Activated effector memory CD4-positive, alpha-beta T cell treated with Interleukin-2 at 50 U/mL for 16 hours (primary cell): ENCODE data around the gene SRM.

Experiments used
- DNase-seq: peaks from one replicate; pipeline ENCODE4 v3.0.0-alpha.2; 2020

The SRM gene

DNA sequence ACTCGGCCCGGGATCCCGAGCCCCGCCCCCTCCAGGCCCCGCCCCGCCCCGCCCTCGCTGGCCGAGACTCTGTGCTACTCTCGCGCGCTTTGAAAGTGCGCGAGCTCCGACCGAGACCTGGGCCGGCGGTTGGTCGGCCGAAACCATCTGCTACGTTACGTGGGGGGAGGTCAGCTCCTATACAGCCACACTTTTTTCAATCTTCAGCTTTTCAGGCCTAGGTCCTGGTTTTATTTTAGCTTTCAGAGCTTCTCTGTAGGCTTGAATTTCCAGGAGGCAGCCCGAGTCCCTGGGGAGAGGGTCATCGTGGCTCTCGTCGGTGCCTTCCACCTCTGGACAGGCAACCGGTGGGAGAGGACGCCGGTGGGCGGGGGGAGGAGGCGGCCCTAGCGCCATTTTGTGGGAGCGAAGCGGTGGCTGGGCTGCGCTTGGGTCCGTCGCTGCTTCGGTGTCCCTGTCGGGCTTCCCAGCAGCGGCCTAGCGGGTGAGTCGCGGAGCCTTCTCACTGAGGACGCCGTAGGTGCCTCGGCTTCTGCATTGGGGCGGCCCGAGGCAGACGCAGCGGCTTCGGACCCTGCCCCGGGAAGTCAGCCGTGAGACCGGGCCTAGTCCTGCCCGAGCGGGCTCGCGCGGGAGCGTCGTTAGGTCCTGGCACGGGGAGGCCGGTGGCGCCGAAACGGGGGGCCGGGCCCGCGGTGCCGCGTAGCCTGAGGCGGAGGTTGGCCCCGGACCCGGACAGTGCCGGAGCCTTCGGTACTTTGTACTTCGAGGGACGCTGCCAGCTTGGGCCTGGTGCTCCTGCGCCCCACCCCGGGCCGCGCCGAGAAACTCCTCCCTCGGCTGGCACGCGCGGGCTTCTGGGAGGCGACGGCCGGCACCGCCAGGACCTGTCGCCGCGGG is 47.3 kb downstream of the SRM start, which contains the start of gene TARDBP:
TARDBP (plus strand) TSS at position 395 of the 900 bp plus-strand sequence. CDS start 1,074 bp downstream, outside the sequence.
- DNase-seq = peak; percentile 88
